ENCODE measurements around the gene DDAH2. TPM values are rescaled to one million over a fixed set of nuclear protein-coding genes. Genes with fewer than 3 reads are reported as not detected.
A peak's percentile ranks its signal among the peaks of the same experiment; 100 is the strongest.

DDAH2 gene
- total RNA-seq, 6 experiments from 2014 or later: 16.3 to 27.5 (median 19.1) TPM

DNA sequence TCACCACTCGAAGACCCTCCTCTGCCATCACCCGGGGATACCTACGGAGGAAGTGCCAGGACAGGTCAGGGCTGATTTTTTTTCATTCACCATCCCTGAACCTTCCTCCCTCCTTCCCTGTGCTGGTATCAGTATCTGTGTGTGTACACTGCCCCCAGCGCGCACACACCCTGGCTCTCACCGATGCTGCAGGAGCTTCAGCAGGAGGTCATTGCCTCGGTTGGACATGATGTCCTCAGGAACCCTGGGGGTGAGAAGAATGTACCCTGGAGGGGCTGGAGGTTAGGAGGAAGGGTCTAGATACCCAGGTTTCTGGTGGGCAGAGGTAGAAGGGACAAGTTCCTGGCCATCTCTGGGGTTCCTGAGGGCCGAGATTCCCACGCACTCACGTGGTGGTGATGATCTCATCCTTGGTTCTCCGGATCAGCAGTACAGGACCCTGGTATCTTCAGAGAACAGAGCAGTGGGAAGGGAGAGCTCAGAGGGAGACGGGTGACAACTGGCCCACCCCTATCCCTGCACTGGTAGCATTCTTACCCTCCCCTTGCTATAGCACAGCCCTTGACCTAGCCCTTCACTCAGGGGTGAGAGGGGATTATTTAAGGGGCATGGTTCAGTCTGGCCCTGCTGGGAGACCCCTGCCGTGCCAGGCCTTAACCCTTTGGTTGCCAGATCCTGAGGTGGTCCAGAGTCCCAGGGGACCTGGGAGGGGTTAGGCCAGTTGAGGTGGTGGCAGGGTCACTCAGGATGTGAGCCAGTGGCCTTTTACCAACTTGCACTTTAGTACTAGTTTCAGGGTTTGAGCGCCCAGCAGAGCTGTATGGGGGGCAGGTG is 41.0 kb downstream of the DDAH2 start:
- ATAC-seq (no peak), DNase-seq (no peak)
- TF ChIP-seq, protein P1, sequence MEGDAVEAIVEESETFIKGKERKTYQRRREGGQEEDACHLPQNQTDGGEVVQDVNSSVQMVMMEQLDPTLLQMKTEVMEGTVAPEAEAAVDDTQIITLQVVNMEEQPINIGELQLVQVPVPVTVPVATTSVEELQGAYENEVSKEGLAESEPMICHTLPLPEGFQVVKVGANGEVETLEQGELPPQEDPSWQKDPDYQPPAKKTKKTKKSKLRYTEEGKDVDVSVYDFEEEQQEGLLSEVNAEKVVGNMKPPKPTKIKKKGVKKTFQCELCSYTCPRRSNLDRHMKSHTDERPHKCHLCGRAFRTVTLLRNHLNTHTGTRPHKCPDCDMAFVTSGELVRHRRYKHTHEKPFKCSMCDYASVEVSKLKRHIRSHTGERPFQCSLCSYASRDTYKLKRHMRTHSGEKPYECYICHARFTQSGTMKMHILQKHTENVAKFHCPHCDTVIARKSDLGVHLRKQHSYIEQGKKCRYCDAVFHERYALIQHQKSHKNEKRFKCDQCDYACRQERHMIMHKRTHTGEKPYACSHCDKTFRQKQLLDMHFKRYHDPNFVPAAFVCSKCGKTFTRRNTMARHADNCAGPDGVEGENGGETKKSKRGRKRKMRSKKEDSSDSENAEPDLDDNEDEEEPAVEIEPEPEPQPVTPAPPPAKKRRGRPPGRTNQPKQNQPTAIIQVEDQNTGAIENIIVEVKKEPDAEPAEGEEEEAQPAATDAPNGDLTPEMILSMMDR (IDR thresholded peaks at IDR 0.05): no peak
- TF ChIP-seq POLR2A (IDR thresholded peaks at IDR 0.05): no peak
- peaks cover 0 to 58% (median 21%) of the 10 kb centered on the region in 4 donors for H3K36me3 ChIP-seq
- H3K27ac ChIP-seq: no peak overlapping the region
- intact Hi-C loops (cut with DNase I): loop anchor here (10.0 kb wide), 1 partner anchor 77 kb away; the partner anchor contains the start of gene SAPCD1 (in 2 of the 2)
- H3K9me3 ChIP-seq: no peaks in the 10 kb centered on the region
- no peaks in the 10 kb centered on the region for H3K4me1 ChIP-seq
- 93% methylated on average over 6 of the region's 14 CpGs for whole genome bisulfite sequencing (ENCODE audit: insufficient coverage, low coverage, low lambda C conversion rate, missing lambda C conversion rate)
- no peak overlapping the region for H3K4me3 ChIP-seq
- H3K27me3 ChIP-seq: no peaks in the 10 kb centered on the region

DNA sequence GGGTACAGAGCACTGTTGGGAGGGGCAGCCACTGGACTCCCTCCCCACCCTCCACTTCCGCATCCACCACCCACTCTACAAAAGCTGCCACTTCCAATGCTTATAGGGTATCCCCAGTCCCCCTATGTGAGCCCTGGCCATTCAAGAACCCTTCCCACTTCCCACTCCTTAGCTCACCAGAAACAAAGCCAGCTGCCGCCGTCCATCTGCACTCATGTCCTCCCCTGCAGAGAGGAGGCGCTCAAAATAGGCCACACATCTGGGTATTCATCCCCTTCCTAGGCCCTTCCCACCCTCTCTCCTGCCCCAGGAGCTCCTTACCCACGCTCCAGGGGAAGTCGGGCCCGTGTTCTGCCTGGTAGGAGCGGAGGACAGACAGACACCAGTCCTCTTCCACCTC is 41.8 kb downstream of the DDAH2 start:
- no peaks in the 10 kb centered on the region for H3K27me3 ChIP-seq
- no peak for DNase-seq
- H3K9me3 ChIP-seq: no peaks in the 10 kb centered on the region
- H3K4me1 ChIP-seq: peaks cover 0 to 5% (median 0%) of the 10 kb centered on the region in 4 donors
- H3K27ac ChIP-seq: no peak overlapping the region
- no peak for TF ChIP-seq POLR2A (IDR thresholded peaks at IDR 0.05)
- TF ChIP-seq, protein P1 (IDR thresholded peaks at IDR 0.05): no peak
- no peak overlapping the region for H3K4me3 ChIP-seq
- intact Hi-C loops (cut with DNase I): loop anchor here (10.0 kb wide), 1 partner anchor 77 kb away; the partner anchor contains the start of gene SAPCD1 (in 2 of the 2)
- no peak for ATAC-seq
- peaks cover 0 to 52% (median 21%) of the 10 kb centered on the region in 4 donors for H3K36me3 ChIP-seq
- 74% methylated on average over 5 of the region's 8 CpGs for WGBS (ENCODE audit: insufficient coverage, low coverage, low lambda C conversion rate, missing lambda C conversion rate)

DNA sequence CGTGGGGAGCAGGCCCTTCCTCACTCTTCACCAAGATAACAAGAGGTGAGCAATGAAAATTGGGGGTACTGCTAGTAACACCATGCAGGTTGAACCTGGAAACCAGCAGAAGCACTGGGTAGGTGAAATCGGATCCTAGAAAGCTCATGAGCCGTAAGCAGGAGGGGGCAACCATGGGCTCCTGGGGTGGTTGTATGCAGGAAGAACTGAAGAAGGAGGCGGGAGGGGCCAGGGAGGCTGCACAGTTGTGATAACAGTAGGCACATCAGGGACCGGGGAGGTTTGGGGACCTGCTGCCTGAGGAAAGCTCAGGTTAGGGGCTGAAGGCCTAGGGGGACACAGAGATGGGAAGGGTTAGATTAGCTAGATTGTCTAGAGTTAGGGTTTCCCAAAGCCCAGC is 42.6 kb downstream of the DDAH2 start:
- 78% methylated on average over 4 of the region's 5 CpGs for WGBS (ENCODE audit: insufficient coverage, low coverage, low lambda C conversion rate, missing lambda C conversion rate)
- H3K27ac ChIP-seq: no peak overlapping the region
- H3K27me3 ChIP-seq: no peaks in the 10 kb centered on the region
- peaks cover 0 to 43% (median 19%) of the 10 kb centered on the region in 4 donors for H3K36me3 ChIP-seq
- TF ChIP-seq POLR2A (IDR thresholded peaks at IDR 0.05): no peak
- TF ChIP-seq, protein P1 (IDR thresholded peaks at IDR 0.05): no peak
- H3K9me3 ChIP-seq: no peaks in the 10 kb centered on the region
- ATAC-seq (no peak), DNase-seq (no peak)
- no peak overlapping the region for H3K4me3 ChIP-seq
- H3K4me1 ChIP-seq: peaks cover 0 to 6% (median 0%) of the 10 kb centered on the region in 4 donors
- intact Hi-C loops (cut with DNase I): loop anchor here (10.0 kb wide), 1 partner anchor 78 kb away; the partner anchor contains the start of gene SAPCD1 (in 2 of the 2)

DNA sequence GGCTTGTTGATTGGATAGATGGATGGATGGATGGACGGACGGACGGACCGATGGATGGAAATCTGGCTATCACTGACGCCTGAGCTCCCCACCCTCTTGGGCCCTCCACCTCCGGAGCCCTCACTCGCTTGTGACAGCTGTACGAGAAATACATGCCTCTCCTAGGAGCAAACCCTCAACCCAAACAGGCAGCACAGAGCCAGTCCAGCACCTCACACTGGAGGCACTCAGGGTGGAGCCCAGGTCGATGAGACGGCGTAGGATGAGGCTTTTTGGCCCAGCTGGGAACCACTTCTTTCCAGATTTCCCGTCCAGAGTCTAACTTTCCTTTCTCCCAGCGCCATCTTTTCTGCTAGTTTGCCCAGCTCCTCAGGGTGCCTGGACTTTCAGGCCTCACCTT is 45.5 kb downstream of the DDAH2 start:
- H3K27ac ChIP-seq: peak overlapping the region in 1 of 3 donors; percentile 60
- no peak for TF ChIP-seq POLR2A (IDR thresholded peaks at IDR 0.05)
- TF ChIP-seq, protein P1 (IDR thresholded peaks at IDR 0.05): no peak
- 82% methylated on average over 6 of the region's 13 CpGs for WGBS (ENCODE audit: insufficient coverage, low coverage, low lambda C conversion rate, missing lambda C conversion rate)

More for the DNA sequence above, 45.5 kb downstream of the DDAH2 start:
- no peak overlapping the region for H3K4me3 ChIP-seq
- DNase-seq (no peak), ATAC-seq (no peak)
- H3K36me3 ChIP-seq: peaks cover 0 to 22% (median 7%) of the 10 kb centered on the region in 4 donors
- no peaks in the 10 kb centered on the region for H3K27me3 ChIP-seq
- intact Hi-C loops (cut with DNase I): loop anchor here (10.0 kb wide), 1 partner anchor 81 kb away; the partner anchor contains the start of gene SAPCD1 (in 2 of the 2)
- peaks cover 0 to 16% (median 0%) of the 10 kb centered on the region in 4 donors for H3K4me1 ChIP-seq
- H3K9me3 ChIP-seq: no peaks in the 10 kb centered on the region
